Activated effector memory CD4-positive, alpha-beta T cell treated with anti-CD3 and anti-CD28 coated beads, Interleukin-2, amount 50 U/mL, for 16 hours (primary cell): ENCODE measurements around the gene INTS14.
A peak's percentile ranks its signal among the peaks of the same experiment; 100 is the strongest.
"Not testable (repeated sequence)": the region's sequence is repeated elsewhere in the genome, so short reads cannot be mapped to it uniquely, and the experiment has no call there.

ENCODE experiments used
- DNase-seq: peaks from one replicate; pipeline ENCODE4 v3.0.0-alpha.2; 2020

Gene INTS14

DNA sequence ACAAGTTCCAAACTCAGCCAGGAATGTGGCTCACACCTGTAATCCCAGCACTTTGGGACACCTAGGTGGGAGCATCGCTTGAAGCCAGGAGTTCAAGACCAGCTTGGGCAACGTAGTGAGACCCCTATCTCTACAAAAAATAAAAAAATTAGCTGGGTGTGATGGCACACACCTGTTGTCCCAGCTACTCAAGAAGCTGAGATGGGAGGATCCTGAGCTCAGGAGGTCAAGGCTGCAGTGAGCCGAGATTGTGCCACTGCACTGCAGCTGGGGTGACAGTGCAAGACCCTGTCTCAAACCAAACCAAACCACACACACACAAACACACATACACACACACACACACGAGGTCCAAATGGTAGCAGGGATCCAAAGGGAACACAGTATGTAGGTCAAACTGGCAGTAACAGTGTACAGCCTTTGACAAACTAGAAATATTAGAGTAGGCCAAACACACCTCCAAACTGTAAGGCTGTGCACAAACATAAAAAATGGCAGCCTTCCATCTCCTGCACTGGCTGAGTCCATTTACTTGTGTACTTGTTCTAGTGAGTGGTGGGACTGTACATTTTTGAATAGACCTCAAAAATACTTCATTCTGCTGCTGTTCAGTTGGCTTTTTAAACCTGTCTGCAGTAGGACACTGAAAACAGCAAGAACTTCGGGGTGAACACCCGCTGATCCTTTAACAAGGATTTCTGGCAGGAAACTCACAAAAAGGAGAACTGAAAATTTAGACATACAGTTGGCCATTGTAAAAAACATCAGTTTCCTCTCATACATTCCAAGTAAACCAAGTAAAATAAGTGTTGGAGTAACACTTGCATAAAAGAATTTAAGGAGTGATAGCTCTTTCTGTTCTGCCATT is 33.6 kb downstream of the INTS14 start:
- DNase-seq, result no peak

- no peak for DNase-seq
These were observed 34.3 kb downstream of the INTS14 start for GRCh38 chr15:65576664-65577063.

DNA sequence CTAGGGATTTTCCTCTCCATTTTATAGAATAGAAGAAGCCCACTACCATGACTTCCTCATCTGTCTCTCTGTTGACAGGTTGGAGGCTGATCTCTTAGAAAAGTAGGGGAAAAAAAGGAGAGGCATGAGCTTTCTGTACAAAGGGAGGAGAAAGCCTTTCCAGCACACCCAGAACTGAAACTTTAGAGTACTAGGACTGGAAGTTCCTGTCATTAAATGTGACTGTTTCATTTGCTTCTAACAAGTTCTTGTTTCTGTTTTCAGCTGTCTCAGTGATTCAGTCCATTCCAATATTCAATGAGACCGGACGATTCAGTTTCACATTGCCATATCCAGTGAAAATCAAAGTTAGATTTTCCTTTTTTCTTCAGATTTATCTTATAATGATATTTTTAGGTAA is 39.0 kb downstream of the INTS14 start:
- no peak for DNase-seq

GRCh38 chr15:65569728-65570127 is 41.2 kb downstream of the INTS14 start:
- DNase-seq, result no peak

GRCh38 chr15:65561934-65562333 is 49.0 kb downstream of the INTS14 start:
- DNase-seq, result no peak

DNA sequence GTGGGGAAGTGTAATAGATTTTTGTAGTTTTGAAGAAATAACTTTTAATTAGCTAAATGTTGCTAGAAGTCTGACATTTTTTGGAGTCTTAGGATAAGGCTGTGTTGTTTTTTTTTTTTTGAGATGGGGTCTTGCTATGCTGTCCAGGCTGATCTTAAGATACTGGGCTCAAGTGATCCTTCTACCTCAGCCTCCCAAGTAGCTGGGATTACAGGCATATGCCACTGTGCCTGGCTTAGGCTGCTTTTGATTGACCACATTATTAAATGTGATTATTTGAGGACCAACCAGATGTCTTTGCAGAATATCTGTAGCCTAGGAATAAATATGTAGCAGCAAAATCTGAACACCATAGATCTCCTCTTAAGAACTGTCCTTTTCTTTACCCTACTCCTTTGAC is 51.0 kb downstream of the INTS14 start:
- DNase-seq, result no peak

DNA sequence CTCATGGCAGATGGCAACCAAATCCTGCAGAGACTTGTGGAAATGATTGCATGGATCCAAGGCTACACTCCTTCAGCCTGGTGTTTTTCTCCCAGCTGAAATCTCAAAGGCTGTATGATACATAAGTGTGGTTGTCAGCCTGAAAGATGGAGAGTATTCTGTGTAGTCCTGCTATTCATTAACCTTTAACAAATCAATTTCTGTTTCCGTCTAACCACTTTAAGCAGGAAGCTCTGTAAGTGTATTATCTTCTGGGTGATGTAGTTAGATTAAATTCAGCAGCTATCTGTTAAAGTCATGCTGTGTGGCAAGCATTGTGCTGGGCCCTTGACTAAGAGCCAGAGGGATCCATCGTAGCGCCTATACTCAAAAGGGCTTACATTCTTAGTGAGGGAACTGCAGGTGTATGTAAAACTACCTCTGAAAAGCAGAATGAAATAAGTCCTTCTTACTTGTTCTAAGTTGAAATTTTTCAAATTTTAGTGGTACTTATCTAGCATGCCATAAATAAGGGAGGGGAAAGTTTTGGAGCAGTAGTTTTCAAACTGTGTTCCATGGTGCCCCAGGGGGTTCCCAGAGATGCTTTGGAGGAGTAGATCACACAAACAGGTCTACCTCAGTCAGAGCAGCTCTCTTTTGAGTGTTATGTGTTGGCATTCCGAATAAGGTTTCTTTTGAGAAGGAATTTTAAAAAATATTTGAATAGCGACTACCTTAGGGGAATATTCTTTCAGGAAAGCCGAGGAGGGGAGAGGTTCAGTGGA is 51.8 kb downstream of the INTS14 start:
- no peak for DNase-seq

GRCh38 chr15:65558336-65558735 is 52.6 kb downstream of the INTS14 start:
- no peak for DNase-seq

DNA sequence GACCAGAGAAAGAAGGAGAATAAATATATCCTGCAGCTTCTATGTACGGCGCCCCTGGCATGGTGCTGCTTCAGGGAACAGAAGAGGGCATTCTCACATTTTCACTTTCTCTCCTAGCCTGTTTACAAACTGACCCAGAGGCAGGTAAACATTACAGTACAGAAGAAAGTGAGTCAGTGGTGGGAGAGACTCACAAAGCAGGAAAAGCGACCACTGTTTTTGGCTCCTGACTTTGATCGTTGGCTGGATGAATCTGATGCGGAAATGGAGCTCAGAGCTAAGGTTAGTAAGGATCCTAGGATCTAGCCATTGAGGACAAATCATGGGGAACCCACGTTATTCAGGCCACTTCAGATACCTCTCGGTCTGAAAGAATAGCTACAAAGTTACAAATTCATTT is 54.3 kb downstream of the INTS14 start:
- no peak for DNase-seq

GRCh38 chr15:65553691-65554090 is 57.2 kb downstream of the INTS14 start:
- DNase-seq, result no peak

- not testable (repeated sequence) for DNase-seq
These were observed 58.1 kb downstream of the INTS14 start for GRCh38 chr15:65552851-65553250.

GRCh38 chr15:65551183-65551582 is 59.7 kb downstream of the INTS14 start:
- DNase-seq, result no peak

DNA sequence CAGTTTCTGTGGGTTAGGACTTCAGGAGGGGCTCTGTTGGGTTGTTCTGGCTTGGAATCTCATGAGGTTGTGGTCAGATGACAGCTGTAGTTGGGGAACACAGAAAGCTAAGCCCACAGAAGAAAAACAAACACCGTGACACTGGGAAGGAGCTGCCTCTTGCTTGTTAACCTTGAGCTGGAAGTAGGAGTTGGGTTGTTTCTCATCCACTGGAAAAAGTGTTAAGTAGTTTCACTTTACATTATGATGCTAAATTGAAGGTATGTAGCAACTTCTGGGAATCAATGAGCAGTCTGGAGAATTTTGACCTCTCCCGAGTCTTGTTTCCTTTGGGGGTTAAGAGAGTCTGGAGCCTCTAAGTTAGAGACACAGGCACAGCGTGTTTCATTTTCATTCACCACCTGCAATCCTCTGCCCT is 60.2 kb downstream of the INTS14 start:
- no peak for DNase-seq

DNA sequence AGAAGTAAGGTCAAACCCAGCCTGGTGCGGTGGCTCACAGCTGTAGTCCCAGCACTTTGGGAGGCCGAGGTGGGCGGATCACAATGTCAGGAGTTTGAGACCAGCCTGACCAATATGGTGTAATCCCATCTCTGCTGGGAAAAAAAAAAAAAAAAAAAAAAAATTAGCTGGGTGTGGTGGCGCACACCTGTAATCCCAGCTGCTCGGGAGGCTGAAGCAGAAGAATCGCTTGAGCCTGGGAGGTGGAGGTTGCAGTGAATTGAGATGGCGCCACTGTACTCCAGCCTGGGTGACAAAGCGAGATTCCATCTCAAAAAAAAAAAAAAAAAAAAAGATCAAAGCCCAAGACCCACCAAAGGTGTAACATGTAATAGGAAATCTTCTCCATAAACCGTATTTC is 61.6 kb downstream of the INTS14 start:
- DNase-seq, result not testable (repeated sequence)

DNA sequence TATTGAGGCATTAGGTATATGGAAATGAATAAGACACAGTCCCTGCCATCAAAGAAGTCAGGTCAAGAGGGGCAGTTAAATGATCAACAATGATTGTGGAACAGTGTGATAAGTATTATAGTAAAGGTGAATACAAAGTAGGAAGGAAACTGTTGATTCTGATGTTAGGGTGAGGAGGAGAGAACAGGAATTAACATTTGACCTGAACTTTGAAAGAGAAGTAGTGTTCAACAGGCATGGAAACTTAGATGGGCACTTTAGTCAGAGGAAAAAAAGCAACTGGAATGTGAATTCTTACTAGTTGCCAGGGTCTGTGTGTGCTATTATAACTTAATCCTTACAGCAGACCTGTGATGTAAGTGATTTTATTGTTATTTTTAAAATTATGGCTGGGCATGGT is 63.1 kb downstream of the INTS14 start:
- DNase-seq, result no peak

DNA sequence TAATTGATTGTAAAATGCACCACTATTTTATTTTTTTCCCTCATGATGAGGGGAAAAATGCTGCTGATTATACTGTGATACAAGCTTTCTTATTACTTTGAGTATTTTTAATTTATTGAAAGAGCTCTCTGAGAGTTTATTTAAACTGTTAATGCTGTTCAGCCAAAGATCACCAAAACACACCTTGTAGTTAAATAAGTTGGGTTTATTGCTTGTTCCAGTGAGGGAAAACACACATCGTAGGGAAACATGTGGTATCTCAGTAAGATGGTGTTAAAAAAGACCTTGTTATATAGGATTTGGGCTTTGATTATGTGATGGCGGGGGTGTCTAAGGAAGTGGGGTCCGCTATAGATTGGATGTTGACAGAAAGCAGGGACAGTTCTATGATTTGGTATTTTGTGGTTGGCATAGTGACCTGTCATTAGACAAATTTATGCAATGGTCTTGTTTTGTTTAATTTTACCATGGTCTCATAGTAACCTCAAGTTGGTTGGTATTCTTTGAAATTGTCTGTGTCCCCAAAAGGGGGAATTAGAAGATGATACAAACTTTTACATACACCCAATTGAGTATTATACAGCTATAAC is 69.6 kb downstream of the INTS14 start:
- DNase-seq, result no peak

DNA sequence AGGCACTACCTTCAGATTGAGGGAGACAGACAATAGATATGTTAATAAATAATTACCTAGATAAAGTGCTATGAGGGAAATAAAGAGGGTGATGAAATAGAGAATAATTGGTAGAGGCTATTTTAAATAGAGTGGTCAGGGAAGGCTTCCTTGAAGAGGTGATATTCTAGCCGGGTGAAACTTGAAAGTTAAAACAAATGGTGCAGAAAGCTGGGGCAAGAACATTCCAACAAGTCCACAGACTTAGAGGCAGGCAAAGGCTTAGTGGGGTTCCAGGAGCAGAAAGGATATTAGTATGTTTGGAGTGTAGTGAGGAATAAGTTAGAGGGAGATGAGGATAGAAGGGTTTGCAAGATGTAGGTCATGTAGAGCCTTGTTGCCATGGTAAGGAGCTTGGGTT is 70.6 kb downstream of the INTS14 start:
- no peak for DNase-seq

DNA sequence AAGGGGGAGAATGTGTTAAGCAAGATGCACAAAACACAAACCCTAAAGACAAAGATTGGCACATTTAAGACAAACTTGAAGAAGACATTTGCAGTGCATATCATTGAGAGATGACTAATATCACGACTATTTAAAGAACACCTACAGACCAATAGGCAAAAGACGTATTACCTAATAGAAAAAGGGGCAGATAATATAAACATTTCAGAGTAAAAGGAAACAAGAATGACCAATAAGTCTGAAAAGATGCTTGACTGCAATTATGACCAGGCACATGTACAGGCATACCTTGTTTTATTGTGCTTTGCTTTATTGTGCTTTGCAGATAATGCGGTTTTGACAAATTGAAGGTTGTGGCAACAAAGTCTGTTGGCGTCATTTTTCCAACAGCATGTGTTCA is 75.7 kb downstream of the INTS14 start:
- DNase-seq, result no peak

DNA sequence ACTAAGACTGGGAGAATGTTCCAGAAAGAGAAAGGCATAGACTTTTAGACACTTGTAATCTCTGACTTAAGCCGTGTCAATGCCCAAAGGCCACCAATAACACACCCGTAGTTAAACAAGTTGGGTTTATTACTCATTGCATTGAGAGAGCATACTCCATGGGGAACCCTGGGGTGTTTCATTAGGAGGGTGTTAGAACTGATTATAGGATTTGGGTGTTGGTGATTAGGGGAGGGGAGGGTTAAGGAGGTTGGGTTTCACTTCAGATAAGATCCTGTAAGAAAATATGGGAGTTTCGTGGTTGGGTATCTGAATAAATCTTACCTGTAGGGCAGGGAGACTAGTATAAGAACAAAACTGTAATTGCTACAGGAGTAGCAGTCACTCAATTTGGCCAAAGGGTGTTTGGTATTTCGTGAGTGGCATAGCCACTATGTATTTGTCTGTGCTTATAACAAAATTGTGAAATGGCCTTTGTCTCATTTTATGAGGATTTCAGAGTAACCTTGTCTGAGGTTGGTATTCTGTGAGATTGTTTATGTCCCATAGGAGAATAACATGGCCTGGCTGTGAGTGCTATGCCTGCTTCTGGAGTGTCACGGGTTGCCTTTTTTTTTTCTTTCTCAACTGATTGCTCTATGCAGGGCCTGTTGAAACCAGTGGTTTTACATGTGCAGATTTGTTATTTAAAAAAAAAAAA is 77.7 kb downstream of the INTS14 start:
- DNase-seq, result no peak

- DNase-seq, result no peak
These were observed 78.2 kb downstream of the INTS14 start for GRCh38 chr15:65532738-65533051.

DNA sequence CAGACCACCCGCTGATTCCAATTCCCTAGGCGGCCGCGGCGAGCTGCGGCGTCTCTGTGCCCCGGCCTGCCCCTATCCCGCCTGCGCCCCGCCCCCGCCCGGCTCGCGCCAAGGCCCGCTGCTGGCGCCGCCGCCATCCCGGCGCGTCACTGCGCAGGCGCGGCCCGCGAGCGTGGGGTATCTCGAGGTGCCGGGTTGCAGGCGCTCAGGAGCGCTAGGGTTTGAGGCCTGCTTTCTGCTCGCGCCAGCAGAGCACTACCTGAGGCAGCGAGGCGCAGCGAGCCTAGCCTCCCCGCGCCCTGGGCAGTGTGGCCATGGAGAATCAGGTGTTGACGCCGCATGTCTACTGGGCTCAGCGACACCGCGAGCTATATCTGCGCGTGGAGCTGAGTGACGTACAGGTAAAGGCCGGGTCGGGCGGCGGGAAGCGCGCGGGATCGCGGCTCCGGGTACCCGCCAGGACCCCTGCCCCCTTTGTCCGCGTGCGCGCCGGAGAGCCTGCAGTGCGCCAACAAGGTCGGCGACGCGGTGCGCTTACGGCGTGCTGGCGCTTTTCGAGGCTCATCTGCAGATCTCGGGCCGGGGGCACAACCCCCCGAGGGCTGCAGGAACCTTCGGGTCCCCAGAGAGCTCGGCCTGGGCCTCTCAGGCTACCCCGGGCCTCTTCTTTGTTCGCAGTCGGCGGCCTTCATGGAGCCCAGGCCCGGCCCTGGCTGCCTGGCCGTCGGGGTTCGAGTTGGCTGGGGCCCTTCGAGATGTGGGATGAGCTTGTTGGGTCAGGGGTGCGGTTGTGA is 80.4 kb downstream of the INTS14 start, which contains the start of gene HACD3:
Gene HACD3, plus strand, starts transcription at position 146 of the 794 bp plus-strand sequence. Its CDS starts 169 bp downstream, at position 315.
- peak; percentile 96 for DNase-seq

DNA sequence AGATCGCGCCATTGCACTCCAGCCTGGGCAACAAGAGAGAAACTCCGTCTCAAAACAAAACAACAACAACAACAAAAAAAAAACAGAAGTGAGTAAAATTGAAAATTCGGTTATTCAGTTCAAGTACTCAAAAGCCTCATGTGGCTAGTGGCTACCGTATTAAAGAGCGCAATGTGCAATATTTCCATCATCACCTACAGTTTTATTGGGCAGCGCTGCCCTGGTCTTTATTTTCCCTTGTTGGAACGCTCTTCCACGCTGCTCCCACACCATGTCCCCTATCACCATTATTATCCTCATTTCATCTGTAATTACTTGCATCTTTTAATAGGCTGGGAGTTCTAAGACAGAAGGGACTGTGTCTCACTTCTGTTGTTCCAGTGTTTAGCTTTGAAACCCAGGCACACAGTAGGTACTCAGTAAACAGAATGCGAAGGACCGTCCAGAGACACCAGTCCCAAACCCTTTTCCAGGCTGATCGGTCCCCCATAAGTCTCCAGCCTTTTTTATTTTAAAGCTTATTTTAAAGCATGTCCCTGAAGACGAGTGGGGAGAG is 81.1 kb downstream of the INTS14 start:
- DNase-seq, result no peak
